Transverse colon (tissue), 4 donors: Measurements from ENCODE around the gene FAF2.

ENCODE experiments used
- CTCF ChIP-seq, 5 experiments: fragments of 200-600 bp in 3 of 5; fragments of 450-650 bp in 2 of 5; sonication (generic) in 3 of 5; IDR thresholded peaks; 1 replicate in 2 of 5; 2 replicates in 3 of 5; pipeline ENCODE4 v1.5.1; 2016 to 2017; ENCODE audit warnings: antibody characterized with exemption in 5 of 5, inconsistent platforms in 3 of 5, mild to moderate bottlenecking in 2 of 5, moderate library complexity in 1 of 5
- EP300 ChIP-seq: sonication (generic); formaldehyde crosslinking; IDR thresholded peaks from one replicate; pipeline ENCODE4 v1.6.1; 2017; ENCODE audit warnings: antibody characterized with exemption, low read depth
- POLR2AphosphoS5 ChIP-seq, 3 donors: sonication (generic); formaldehyde crosslinking; IDR thresholded peaks; one replicate each; pipeline ENCODE4 v1.6.1; 2016; ENCODE audit warnings: antibody characterized with exemption in 3 of 3

GRCh38 chr5:176526462-176526861 lies 78.3 kb downstream of the FAF2 start:
- TF ChIP-seq CTCF (IDR thresholded peaks at IDR 0.05) (no peak), POLR2AphosphoS5 (IDR thresholded peaks at IDR 0.05) (no peak), EP300 (no peak)
